Glomerular visceral epithelial cell (primary cell): ENCODE data around the gene HSPA9.

Experiments used
- DNase-seq: peaks from one replicate; pipeline ENCODE4 v3.0.0-alpha.2; 2016; ENCODE audit errors: extremely low spot score

Gene HSPA9

DNA sequence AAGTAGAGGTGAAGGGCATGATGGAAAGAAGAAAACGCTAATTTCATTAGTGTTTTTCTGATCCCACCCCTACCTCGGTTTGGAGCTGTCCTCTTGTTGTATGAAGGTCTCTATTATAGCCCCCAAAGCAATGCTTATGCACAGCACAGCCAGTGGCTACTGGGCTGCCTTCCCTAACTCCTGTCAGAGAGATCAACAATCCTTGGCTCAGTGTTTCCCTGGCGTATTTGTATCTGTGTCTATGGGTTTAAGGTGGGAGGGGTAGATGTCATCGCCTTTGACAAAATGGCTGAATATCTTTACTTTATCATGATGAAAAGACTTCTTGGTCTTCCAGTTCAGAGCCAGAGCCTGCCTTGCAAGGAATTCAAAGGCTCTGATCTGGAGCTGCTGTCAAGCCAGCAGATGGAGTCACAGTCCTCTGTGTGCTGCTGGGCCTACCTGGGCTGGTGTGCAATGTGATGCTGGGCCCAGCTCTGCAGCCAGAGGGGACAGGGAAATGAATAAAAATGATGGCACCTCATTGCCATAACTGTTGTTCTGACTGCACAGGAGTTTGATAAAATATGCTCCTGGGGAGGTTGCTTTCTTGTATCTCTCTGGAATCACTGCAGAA lies 20.1 kb upstream of the HSPA9 start:
- no peak for DNase-seq

GRCh38 chr5:138594305-138595058 lies 19.3 kb upstream of the HSPA9 start:
- DNase-seq: no peak

- no peak for DNase-seq
Measured at GRCh38 chr5:138588013-138588788, 13.0 kb upstream of the HSPA9 start.

DNA sequence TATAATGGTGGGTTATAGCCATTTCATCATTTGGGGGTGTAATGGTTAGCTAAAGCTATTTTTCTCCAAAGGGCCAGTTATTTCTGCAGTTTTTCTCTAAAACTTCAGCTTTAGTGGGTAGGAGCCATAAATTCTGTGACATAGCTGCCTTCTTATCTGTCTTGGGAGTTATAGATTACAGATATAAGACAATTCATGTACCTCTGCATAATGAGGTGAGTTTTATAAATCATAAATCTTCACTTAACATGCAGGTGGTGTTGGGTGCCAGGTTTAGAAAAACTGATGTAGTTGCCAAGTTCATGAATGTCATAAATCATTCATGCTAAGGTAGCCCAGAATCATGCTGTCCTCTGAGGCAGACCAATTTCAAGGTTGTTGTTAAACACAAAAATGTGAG lies 10.0 kb upstream of the HSPA9 start:
- no peak for DNase-seq

DNA sequence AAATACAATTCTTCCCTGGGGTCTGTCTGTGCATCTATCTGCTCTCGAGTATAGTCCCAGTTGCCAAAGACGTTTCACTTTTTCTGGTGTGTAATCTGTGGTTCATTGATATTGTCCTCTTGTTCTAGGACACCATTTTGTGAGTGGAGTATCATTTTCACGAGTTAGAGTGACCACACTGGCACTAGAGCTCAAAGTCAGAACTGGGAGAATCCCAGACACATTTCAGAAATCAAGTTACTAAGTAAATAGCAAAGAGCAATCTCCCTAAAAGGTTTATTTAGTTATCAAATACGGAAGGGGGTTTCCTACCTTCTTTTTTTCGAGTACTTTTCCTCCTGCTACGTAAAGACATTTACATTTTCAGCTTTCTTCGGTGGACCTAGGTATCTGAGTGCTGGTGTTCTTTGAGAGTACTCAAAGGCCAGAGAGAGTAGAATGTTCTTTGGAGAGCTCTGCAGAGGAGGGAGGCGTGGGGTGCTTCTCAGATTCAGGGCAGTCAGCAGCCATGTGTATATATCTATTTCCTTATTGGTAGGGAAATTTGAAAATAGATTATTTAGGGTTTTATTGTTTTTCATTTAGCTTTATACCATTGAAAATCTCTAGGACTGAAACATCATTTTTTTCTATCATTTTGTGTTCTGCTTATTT lies 8.9 kb upstream of the HSPA9 start:
- no peak for DNase-seq

DNA sequence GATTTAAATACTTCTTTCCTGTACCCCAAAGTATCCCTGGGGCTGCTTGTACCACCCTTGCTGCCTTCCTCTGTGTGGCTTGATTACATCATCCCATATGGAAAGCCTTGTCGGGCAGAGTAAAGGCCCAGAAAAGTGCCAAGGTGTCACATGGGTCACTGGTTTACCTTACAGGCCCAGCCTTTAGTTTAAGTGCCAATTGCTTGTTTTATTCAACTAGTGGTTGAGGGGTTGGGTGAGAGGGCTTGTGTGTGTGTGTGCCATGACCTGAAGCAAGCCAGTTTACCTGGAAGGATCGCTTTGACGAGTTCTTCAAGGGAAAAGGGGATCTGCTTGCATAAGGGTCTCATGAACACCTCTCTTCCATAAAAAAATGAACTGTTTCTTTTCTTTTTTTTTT lies 7.8 kb upstream of the HSPA9 start:
- no peak for DNase-seq

DNA sequence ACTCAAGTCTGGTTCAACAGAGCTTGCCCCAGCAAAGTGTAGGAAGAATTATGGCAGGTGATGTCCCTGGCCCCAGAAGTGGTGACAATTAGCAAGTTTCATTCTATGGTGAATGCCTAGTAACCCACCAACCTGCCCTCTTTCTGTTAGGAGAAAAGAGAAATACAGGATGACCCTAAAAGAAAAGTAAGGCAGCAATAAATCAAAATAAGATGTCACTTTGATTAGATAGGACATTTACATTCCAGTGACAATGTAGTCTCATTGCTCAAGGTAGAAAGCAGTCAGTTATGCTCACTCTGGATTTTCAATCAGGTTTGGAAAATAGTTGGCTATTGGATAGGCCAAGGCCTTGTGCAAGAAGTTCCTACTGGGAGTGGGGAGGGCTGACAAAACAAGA lies 5.6 kb upstream of the HSPA9 start:
- DNase-seq: no peak

GRCh38 chr5:138580001-138580400 lies 4.8 kb upstream of the HSPA9 start:
- DNase-seq: no peak

DNA sequence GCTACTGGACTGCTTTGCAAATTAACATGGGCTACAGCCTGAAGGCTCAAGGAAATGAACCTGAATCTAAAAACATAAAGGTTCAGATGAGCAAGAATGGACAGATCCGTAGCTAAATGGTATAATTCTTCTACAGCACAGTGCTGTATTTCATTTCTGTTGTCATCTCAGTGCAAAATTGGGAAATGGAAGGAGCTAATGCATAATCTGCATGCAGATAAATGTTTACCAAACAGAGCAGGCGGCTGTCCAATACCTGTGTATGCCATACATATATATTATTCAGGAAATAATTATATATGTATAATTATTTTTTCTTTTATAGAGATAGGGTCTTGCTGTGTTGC lies 4.3 kb upstream of the HSPA9 start:
- DNase-seq: no peak

DNA sequence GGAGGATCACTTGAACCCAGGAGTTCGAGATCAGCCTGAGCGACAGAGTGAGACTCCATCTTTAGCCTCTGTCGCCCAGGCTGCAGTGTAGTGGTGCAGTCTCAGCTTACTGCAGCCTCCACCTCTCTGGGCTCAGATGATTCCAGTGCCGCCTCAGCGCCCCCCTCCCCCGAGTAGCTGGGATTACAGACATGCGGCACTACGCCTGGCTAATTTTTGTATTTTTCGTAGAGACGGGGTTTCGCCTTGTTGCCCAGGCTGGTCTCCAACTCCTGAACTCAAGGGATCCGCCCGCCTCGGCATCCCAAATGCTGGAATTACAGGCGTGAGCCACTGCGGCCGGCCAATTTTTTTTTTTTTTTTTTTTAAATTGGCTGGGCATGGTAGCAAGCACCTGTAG lies 2.3 kb upstream of the HSPA9 start:
- no peak for DNase-seq

DNA sequence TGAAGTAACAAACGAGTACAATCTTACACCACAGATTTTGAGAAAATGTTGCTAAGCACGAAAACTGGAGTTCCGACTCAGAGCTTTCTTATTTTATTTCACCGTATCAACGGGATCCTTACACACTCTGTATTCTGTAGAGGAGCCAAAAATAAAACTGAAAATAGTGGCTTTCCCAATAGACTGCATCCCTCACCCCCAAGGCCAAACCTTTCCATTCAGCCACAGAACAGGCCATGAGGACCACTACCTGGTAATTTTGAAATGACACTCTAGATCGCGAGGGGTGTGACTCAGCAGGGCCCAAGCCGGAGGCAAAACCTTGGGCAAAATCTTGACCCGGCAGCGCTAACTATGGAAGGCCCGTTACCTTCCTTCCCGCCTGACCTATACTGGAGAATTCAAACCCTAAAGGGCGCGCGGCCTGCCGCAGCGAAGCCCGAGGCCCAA lies 432 bp downstream of the HSPA9 start:
- DNase-seq: no peak

GRCh38 chr5:138573949-138574670 lies 1.1 kb downstream of the HSPA9 start:
- DNase-seq: peak; percentile 16

- DNase-seq: no peak
Measured at GRCh38 chr5:138573223-138573622, 2.0 kb downstream of the HSPA9 start.

DNA sequence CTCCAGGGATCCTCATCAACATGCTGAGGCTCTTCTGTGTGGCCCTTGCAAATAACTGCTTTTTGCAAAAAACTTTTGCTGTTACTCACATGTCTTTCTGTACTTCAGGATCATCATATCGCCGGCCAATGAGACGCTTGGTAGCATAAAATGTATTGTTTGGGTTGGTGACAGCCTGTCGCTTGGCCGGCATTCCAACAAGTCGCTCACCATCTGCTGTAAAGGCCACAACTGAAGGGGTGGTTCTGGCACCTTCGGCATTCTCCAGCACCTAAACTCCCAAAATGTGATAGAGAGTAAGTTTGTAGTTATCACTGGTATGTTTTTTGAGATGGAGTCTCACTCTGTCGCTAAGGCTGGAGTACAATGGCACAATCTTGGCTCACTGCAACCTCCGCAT lies 4.3 kb downstream of the HSPA9 start:
- DNase-seq: no peak

- DNase-seq: peak; percentile 39
Measured at GRCh38 chr5:138569782-138570181, 5.4 kb downstream of the HSPA9 start.

DNA sequence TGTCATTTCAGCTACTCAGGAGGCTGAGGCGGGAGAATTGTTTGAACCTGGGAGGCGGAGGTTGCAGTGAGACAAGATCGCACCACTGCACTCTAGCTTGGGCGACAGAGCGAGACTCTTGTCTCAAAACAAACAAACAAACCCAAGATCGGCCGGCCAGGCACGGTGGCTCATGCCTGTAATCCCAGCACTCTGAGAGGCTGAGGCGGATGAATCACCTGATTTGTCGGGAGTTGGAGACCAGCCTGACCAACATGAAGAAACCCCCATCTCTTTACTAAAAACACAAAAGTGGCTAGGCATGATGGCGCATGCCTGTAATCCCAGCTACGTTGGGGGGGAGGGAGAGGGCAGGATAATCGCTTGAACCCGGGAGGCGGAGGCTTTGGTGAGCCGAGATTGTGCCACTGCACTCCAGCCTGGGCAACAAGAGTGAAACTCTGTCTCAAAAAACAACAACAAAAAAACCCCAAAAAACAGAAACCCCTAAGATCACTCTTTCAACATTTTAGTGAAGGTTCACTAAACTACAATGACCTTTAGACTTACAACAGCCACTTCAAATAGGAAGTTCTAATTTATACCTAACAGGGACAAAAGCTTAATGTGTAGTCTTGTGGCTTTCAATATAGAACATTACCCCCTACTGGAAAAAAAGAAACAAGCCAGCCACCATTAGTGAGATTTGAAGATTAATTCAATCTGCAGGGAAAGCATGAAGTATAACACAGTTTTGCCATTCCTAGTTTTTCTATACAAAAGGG lies 7.0 kb downstream of the HSPA9 start:
- DNase-seq: peak; percentile 75

DNA sequence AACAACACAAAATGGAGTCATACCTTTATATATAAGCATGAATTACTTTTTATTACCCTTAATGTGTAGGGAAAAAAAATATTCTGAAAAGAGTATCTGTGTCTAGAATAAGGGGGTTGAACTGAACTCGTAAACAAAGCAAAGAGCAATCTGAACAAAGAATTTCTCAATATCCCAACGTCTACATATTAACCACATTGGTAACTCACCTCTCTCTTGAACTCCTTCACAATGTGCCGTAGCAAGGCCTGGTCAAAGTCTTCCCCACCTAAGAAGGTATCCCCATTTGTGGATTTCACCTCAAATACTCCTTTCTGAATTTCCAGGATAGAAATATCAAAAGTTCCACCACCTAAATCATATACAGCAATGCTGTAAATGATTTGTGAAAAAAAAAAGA lies 8.4 kb downstream of the HSPA9 start:
- DNase-seq: no peak

- DNase-seq: no peak
Measured at GRCh38 chr5:138565100-138565821, 9.9 kb downstream of the HSPA9 start.

GRCh38 chr5:138564242-138564641 lies 11.0 kb downstream of the HSPA9 start:
- DNase-seq: no peak
